ENCODE results near the gene PLCXD1. TPM values are rescaled to one million over a fixed set of nuclear protein-coding genes. Genes with fewer than 3 reads are reported as not detected.
"Not testable (repeated sequence)": the region's sequence is repeated elsewhere in the genome, so short reads cannot be mapped to it uniquely, and the experiment has no call there.

PLCXD1 gene
- total and polyA plus RNA-seq, 2 experiments from 2014 or later: 16.6 to 50.4 TPM

- DNase-seq (ENCODE audit: low read depth in 1 of 2, low spot score in 1 of 2): no peak
- H3K9me3 ChIP-seq (ENCODE audit: low read depth): no peaks in the 10 kb centered on the region
- no peaks in the 10 kb centered on the region for H3K27me3 ChIP-seq
- no peaks in the 10 kb centered on the region for H3K36me3 ChIP-seq
- peak overlapping the region; percentile 72 for H3K27ac ChIP-seq
- H3K4me1 ChIP-seq (ENCODE audit: low read depth): peaks cover 6% of the 10 kb centered on the region
- no peak for TF ChIP-seq CTCF (IDR thresholded peaks at IDR 0.05; ENCODE audit: low read depth, low read length)
- H3K4me3 ChIP-seq: peak overlapping the region; percentile 85
Measured at GRCh38 chrX:319579-320125, 38.5 kb downstream of the PLCXD1 start.

- Histone ChIP-seq H3K4me1 (ENCODE audit: low read depth) (peaks cover 6% of the 10 kb centered on the region), H3K36me3 (no peaks in the 10 kb centered on the region), H3K9me3 (ENCODE audit: low read depth) (no peaks in the 10 kb centered on the region), H3K27me3 (no peaks in the 10 kb centered on the region), H3K27ac (peak overlapping the region; percentile 72), H3K4me3 (peak overlapping the region; percentile 85)
- TF ChIP-seq CTCF (IDR thresholded peaks at IDR 0.05; ENCODE audit: low read depth, low read length): no peak
- DNase-seq (ENCODE audit: low read depth in 1 of 2, low spot score in 1 of 2): peak in 1 of 2 donors; percentile 40
Measured at GRCh38 chrX:320126-320783, 39.1 kb downstream of the PLCXD1 start.

DNA sequence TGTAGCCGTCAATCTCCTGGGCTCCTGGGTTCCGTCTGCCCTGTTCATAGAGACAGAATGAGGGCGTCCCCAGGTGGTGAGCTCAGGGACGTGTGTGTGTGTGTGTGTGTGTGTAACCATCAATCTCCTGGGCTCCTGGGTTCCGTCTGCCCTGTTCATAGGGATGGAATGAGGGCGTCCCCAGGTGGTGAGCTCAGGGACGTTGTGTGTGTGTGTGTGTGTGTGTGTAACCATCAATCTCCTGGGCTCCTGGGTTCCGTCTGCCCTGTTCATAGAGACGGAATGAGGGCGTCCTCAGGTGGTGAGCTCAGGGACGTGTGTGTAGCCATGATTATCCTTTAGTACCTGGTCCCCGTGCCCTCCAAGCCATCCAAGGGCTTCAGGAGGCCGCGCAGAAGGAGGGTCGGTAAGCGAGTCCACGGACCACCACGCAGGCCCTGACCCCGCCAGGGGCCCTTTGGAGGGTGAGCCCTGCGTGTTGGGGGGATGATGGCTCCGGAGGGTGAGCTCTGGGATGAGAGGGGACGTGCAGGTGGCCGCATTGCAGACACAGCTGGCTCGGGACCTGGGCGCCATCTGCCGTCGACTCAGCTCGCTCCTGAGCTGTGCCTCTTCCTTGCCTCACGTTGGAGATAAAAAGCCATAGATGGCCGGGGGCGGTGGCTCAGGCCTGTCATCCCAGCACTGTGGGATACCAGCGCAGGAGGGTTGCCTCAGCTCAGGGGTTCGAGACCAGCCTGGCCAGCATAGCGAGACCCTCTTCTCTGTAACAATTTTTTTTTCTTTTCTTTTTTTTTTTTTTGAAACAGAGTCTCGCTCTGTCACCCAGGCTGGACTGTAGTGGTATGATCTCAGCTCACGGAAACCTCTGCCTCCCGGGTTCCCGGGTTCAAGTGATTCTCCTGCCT lies 42.8 kb downstream of the PLCXD1 start:
- Histone ChIP-seq H3K36me3 (no peaks in the 10 kb centered on the region), H3K27ac (no peak overlapping the region), H3K9me3 (ENCODE audit: low read depth) (no peaks in the 10 kb centered on the region), H3K4me3 (no peak overlapping the region), H3K4me1 (ENCODE audit: low read depth) (peaks cover 6% of the 10 kb centered on the region), H3K27me3 (no peaks in the 10 kb centered on the region)
- peak; percentile 72 to 74 for DNase-seq (ENCODE audit: low read depth in 1 of 2, low spot score in 1 of 2)
- TF ChIP-seq CTCF (IDR thresholded peaks at IDR 0.05; ENCODE audit: low read depth, low read length): no peak

DNA sequence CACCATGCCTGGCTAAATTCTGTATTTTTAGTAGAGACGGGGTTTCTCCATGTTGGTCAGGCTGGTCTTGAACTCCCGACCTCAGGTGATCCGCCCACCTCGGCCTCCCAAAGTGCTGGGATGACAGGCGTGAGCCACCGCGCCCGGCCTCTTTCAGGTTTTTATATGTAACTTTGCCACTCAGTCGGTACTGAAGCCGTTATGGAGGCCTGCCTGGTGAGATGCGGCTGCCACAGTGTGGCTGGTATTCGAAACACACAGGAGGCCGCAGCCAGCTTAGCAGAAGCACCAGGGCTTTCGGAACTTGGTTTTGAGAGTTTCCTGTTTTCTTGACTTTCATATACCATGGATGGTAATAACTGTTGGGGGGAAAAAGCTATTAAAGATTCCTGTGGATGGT lies 43.5 kb downstream of the PLCXD1 start:
- not testable (repeated sequence) for H3K27me3 ChIP-seq; DNase-seq (ENCODE audit: low read depth in 1 of 2, low spot score in 1 of 2); H3K27ac ChIP-seq

DNA sequence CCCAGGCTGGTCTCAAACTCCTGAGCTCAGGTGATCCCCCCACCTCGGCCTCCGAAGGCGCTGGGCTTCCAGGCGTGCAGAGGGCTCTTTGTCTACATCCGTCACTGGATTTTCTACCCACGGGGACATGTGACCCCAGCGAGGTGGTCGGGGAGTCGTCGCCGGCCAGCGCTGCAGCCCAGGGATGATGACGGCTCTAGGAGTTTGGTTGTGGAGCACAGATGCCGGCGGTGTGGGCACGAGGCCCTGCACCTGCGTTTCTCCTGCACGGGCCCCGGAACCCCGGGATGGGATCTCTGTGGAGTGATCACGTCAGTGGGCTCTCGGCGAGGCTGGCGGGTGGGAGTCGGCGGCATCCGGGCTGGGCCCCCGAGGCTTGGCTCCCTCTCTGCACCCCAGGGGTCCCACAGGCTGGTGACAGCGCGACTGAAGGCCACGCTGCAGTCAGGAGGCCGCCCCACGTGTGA lies 46.5 kb downstream of the PLCXD1 start:
- Histone ChIP-seq H3K27ac (no peak overlapping the region), H3K4me1 (ENCODE audit: low read depth) (no peaks in the 10 kb centered on the region), H3K4me3 (no peak overlapping the region), H3K36me3 (no peaks in the 10 kb centered on the region), H3K9me3 (ENCODE audit: low read depth) (no peaks in the 10 kb centered on the region), H3K27me3 (no peaks in the 10 kb centered on the region)
- no peak for DNase-seq (ENCODE audit: low read depth in 1 of 2, low spot score in 1 of 2)
- no peak for TF ChIP-seq CTCF (IDR thresholded peaks at IDR 0.05; ENCODE audit: low read depth, low read length)

More for the DNA sequence above, 43.5 kb downstream of the PLCXD1 start:
- H3K36me3 ChIP-seq; H3K4me3 ChIP-seq; H3K4me1 ChIP-seq (ENCODE audit: low read depth); H3K9me3 ChIP-seq (ENCODE audit: low read depth): not testable (repeated sequence)
